ENCODE measurements around the gene MEGF6. TPM values are rescaled to one million over a fixed set of nuclear protein-coding genes. Genes with fewer than 3 reads are reported as not detected.

The MEGF6 gene
- total RNA-seq, 1 experiment from 2014 or later: 65.3 TPM

DNA sequence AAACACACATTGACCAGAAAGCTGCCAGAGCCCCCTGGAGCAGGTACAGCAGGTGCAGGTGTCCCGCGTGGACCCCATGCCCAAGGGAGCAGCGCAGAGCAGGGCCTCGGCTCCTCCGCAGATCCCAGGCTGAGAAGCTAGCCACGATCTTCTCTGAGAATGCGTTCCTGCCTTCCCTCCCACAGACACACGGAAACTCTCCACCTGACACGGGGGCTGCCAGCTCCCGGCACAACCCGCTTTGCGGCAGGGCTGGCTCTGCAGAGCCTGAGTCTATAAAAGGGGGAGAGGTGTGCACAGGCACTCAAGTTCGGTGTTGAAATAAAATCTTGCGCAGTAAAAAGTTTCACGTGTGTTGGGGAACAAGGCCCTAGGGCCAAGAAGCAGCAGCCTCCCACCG lies 9.6 kb downstream of the MEGF6 start:
- intact Hi-C loops (cut with micrococcal nuclease; ENCODE audit: unreplicated experiment): no loop called here
- no peaks in the 10 kb centered on the region for H3K9me2 ChIP-seq (ENCODE audit: insufficient read depth)
- H3K27ac ChIP-seq: no peak overlapping the region
- no peak for DNase-seq
- H2AFZ ChIP-seq: no peak overlapping the region
- no peaks in the 10 kb centered on the region for H3K9me3 ChIP-seq (ENCODE audit: insufficient read depth, low read depth)
- TF ChIP-seq, protein P1, sequence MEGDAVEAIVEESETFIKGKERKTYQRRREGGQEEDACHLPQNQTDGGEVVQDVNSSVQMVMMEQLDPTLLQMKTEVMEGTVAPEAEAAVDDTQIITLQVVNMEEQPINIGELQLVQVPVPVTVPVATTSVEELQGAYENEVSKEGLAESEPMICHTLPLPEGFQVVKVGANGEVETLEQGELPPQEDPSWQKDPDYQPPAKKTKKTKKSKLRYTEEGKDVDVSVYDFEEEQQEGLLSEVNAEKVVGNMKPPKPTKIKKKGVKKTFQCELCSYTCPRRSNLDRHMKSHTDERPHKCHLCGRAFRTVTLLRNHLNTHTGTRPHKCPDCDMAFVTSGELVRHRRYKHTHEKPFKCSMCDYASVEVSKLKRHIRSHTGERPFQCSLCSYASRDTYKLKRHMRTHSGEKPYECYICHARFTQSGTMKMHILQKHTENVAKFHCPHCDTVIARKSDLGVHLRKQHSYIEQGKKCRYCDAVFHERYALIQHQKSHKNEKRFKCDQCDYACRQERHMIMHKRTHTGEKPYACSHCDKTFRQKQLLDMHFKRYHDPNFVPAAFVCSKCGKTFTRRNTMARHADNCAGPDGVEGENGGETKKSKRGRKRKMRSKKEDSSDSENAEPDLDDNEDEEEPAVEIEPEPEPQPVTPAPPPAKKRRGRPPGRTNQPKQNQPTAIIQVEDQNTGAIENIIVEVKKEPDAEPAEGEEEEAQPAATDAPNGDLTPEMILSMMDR (conservative IDR thresholded peaks at IDR 0.05): no peak
- TF ChIP-seq EZH2 (IDR thresholded peaks at IDR 0.05; ENCODE audit: low read depth): no peak
- H3K36me3 ChIP-seq (ENCODE audit: low read depth): no peaks in the 10 kb centered on the region
- no TSS peak for BruUV-seq (replicated peaks)
- H3F3A ChIP-seq (ENCODE audit: insufficient read depth, low read depth): no peaks in the 10 kb centered on the region
- H3K4me2 ChIP-seq: no peak overlapping the region
- POLR2A ChIA-PET (ENCODE audit: unreplicated experiment): no interaction called here
- no peak overlapping the region for H3K4me3 ChIP-seq
- H4K20me1 ChIP-seq (ENCODE audit: insufficient read depth): 0 out of 2 replicates have a peak, but pooled peaks cover 5% of the 10 kb centered on the region
- H3K27me3 ChIP-seq (ENCODE audit: insufficient read depth, low read depth): no peaks in the 10 kb centered on the region
- H3K79me2 ChIP-seq (ENCODE audit: low read depth): peaks cover 7% of the 10 kb centered on the region; the same call in 1 of the 2 replicates
- H3K4me1 ChIP-seq (replicated peaks; ENCODE audit: insufficient read depth): peaks cover 14% of the 10 kb centered on the region
- CTCF ChIA-PET: no interaction called here

DNA sequence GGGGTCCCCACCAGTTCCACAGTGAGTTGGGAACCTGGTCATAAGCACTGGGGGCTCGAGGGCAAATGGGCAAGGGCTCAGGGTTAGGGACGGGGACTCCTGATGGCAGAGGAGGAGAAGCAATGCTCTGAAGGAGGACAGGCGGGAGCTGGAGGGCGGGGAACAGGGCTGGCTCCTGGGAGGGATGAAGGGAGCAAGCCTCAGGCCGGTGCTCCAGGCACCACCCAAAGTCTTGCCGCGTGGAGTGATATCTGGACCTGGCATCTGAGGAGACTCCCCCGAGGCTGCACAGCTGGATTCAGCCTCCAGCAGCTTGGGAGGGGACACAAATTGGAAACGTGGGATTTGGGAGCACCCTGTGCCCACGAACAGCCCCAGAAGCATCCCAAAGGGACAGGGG lies 11.0 kb downstream of the MEGF6 start:
- H3K4me2 ChIP-seq: no peak overlapping the region
- ChIA-PET POLR2A (ENCODE audit: unreplicated experiment) (no interaction called here), CTCF (no interaction called here)
- intact Hi-C loops (cut with micrococcal nuclease; ENCODE audit: unreplicated experiment): no loop called here
- H3K4me1 ChIP-seq (replicated peaks; ENCODE audit: insufficient read depth): peaks cover 13% of the 10 kb centered on the region
- no peaks in the 10 kb centered on the region for H3K9me2 ChIP-seq (ENCODE audit: insufficient read depth)
- TF ChIP-seq, protein P1 (conservative IDR thresholded peaks at IDR 0.05): no peak
- no peak for TF ChIP-seq EZH2 (IDR thresholded peaks at IDR 0.05; ENCODE audit: low read depth)
- no peaks in the 10 kb centered on the region for H3K27me3 ChIP-seq (ENCODE audit: insufficient read depth, low read depth)
- 0 out of 2 replicates have a peak, but pooled peaks cover 5% of the 10 kb centered on the region for H4K20me1 ChIP-seq (ENCODE audit: insufficient read depth)
- H2AFZ ChIP-seq: no peak overlapping the region
- H3K4me3 ChIP-seq: no peak overlapping the region
- H3K79me2 ChIP-seq (ENCODE audit: low read depth): peaks cover 7% of the 10 kb centered on the region; the same call in 1 of the 2 replicates
- H3K36me3 ChIP-seq (ENCODE audit: low read depth): no peaks in the 10 kb centered on the region
- no peak overlapping the region for H3K27ac ChIP-seq
- no peak for DNase-seq
- H3K9me3 ChIP-seq (ENCODE audit: insufficient read depth, low read depth): no peaks in the 10 kb centered on the region
- no peaks in the 10 kb centered on the region for H3F3A ChIP-seq (ENCODE audit: insufficient read depth, low read depth)
- BruUV-seq (replicated peaks): no TSS peak

DNA sequence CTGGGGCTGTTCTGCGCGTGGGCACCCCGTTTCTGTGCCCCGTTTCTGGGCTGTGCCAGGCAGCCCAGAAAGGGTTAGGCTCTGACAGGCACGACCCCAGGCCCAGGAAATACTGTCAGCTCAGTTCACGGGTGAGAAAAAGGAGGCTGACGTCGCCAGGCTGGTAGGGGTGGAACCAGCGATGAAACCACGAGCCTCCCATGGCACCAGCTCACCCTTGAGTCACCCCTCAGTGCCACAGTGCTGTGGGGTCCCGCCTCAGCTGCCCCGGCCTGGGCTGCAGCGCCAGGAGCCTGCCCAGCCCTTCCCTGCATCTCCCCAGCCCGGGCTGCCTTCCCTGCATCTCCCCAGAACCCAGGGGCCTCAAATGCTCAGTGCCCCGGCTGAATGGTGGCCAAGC lies 11.5 kb downstream of the MEGF6 start:
- ChIA-PET POLR2A (ENCODE audit: unreplicated experiment) (no interaction called here), CTCF (no interaction called here)
- no peak for DNase-seq
- intact Hi-C loops (cut with micrococcal nuclease; ENCODE audit: unreplicated experiment): no loop called here
- Histone ChIP-seq H3F3A (ENCODE audit: insufficient read depth, low read depth) (no peaks in the 10 kb centered on the region), H3K4me3 (no peak overlapping the region), H3K27ac (no peak overlapping the region), H4K20me1 (ENCODE audit: insufficient read depth) (0 out of 2 replicates have a peak, but pooled peaks cover 5% of the 10 kb centered on the region), H3K27me3 (ENCODE audit: insufficient read depth, low read depth) (no peaks in the 10 kb centered on the region), H3K36me3 (ENCODE audit: low read depth) (no peaks in the 10 kb centered on the region), H3K4me2 (no peak overlapping the region), H3K9me2 (ENCODE audit: insufficient read depth) (no peaks in the 10 kb centered on the region), H3K4me1 (replicated peaks; ENCODE audit: insufficient read depth) (peaks cover 7% of the 10 kb centered on the region), H3K79me2 (ENCODE audit: low read depth) (peaks cover 2% of the 10 kb centered on the region; the same call in 1 of the 2 replicates), H3K9me3 (ENCODE audit: insufficient read depth, low read depth) (no peaks in the 10 kb centered on the region), H2AFZ (no peak overlapping the region)
- BruUV-seq (replicated peaks): no TSS peak
- no peak for TF ChIP-seq EZH2 (IDR thresholded peaks at IDR 0.05; ENCODE audit: low read depth)
- TF ChIP-seq, protein P1 (conservative IDR thresholded peaks at IDR 0.05): no peak

Measured in PC-9 (cell line).